ENCODE data around the gene RBM4. TPM values are rescaled to one million over a fixed set of nuclear protein-coding genes. Genes with fewer than 3 reads are reported as not detected.

RBM4 gene, protein sequence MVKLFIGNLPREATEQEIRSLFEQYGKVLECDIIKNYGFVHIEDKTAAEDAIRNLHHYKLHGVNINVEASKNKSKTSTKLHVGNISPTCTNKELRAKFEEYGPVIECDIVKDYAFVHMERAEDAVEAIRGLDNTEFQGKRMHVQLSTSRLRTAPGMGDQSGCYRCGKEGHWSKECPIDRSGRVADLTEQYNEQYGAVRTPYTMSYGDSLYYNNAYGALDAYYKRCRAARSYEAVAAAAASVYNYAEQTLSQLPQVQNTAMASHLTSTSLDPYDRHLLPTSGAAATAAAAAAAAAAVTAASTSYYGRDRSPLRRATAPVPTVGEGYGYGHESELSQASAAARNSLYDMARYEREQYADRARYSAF
- 122 TPM for total RNA-seq

DNA sequence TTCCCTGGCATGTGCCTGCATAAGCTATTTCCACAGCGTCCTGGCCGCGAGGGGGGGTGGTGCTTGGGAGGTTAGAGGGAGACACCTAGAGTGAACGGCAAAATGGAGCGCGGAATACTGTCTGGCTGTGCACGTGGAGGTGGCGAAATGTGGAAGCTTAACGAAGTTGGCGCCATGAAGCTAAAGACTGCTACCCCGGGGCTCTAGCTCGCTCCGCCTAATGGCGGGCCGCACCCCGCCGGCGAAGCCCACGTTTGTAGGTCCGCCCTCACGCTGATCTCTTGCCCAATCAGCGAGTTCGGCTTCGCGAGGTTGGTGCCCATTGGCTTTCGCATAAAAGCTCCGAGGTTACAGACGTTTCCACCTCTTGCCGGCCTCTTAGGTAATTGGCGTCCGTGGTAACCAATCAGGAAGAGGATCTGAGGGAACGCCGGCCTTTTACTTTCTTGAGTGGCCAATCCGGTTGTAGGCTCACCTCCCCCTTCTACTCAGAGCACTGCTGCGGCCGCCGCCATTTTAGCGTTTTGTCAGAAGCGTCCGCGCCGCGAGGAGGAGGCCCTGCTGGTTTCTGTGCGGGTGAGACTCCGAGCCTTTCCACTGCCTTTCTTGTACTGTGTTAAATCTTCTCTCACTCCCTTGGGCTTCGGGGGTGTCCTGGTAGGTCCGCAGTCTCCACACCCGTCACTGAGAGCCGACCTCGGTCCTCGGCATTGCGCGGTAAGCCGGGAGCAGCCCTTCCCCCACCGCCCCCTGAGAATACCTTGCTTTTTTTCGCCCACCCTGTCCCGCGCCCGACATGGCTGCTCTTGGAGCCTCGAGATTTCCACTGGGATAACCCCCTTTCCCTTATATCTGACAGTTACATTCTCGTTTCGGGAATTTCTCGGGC lies at the start of gene RBM4:
Gene RBM4, plus strand, starts transcription at position 527 of the 889 bp plus-strand sequence. CDS start 1,009 bp downstream, outside the sequence.

DNA sequence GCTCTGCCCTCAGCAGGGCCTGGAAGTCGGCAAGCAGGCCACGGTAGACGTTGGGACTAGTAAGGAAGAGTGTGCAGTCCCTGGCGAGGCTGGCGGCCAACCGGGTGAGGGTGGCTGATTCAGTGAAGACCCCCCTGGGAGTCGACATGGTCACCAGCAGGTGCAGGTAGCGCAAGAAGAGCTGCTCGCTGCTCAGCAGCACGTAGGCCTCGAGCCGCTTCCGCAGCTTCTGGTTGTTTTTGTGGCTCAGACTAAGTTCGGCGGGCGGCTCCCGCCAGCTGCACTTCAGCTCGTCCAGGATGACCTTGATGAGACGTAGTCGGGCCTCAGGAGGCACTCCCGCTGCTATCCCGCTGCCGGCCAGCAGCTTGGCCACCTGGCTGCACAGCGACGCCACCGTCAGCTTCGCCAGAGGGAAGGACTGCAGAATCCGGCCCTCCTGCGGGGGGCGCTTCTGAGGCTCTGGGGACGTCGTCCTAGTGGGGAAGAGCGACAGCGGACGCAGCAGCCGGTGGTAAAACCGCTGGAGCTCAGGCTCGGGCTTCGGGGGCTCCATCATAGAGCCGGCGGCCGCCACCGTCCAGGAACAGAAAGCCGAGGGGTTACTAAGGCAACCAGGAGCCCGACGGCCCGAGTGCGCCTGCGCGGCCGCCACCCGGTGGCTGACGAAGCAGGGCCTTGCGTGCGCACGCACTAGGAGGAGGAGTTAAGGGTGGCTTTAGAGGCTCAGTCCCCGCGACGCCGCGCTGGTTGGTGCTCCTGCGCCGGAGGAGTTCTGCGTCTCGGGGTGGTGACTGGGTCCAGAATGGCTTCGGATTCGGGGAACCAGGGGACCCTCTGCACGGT lies 45.8 kb upstream of the RBM4 start, which contains the start of the genes CCDC87 and CCS:
Gene CCDC87, minus strand, starts transcription at position 607 of the 846 bp plus-strand sequence. Its CDS starts 48 bp downstream, at position 559.
Gene CCS, plus strand, starts transcription at position 729 of the 846 bp plus-strand sequence. Its CDS starts 77 bp downstream, at position 806.

DNA sequence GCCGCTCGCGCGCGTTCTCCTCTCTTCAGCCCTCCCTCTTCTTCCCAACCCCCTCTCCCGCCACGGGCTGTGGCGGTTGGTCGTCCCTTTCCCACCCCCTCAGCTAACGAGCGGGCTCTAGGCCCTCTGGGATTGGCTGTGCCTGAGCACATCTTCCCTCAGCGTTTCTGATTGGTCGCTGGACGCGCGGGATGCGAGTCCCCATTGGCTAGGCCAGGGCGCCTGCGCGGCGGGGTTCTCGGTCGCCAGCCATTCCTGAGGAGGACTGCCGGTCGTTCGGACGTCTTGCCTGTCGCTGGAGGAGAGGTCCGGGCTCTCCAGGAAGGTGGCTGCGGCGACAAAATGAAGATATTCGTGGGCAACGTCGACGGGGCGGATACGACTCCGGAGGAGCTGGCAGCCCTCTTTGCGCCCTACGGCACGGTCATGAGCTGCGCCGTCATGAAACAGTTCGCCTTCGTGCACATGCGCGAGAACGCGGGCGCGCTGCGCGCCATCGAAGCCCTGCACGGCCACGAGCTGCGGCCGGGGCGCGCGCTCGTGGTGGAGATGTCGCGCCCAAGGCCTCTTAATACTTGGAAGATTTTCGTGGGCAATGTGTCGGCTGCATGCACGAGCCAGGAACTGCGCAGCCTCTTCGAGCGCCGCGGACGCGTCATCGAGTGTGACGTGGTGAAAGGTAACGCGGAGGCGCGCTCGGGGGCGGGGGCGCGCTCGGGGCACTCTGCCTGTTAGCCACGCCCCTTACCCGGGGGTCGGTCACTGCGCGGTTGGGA lies 21.9 kb upstream of the RBM4 start, which contains the start of gene RBM14:
Gene RBM14, plus strand, starts transcription at position 252 of the 776 bp plus-strand sequence. Its CDS starts 91 bp downstream, at position 343.

DNA sequence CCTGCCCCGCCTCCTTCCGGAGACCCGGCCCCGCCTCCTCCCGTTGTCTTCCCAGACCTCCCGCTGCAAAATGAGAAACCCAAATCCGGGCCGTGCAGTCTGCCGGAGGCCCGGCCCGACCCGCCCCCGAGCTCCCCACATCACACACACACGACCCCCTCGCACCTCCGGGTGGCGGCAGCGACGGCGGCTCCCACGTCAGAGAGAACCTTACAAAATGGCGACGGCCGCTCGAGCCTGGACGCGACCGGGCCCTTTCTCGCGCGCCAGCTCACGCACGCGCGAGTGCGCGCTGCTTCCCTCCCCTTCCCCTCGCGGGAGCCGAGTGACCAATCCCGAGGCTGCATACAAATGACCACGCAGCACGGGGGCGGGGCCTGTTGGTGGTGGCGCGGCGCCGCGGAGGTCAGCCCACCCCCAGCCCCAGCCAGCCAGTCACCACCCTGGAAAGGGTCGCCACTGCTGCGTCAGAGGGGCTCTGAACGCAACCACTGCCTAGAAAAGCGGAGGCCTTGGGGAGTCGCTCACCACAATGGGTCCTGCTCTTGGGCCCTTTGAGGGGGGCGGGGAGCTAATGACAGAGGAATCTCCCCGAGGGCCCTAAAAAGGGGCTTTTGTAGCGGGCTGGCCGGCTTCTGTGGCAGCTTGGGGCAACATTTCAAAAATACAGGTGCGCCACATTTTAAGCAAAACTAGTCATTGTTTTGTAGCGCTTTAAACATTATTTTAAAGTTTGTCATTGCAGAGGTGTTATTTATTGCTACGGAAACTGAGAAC lies 39.3 kb downstream of the RBM4 start, which contains the start of gene RBM4B:
Gene RBM4B, minus strand, starts transcription at position 289 of the 777 bp plus-strand sequence. CDS start 808 bp downstream, outside the sequence.

Small RNA genes within 50 kb of the gene (small RNA-seq; reads per million reads assigned to genes)
- gene RNU4-39P = not detected

Other genes with a start within 250 kb of the RBM4 start
- 1.6 TPM for gene NPAS4, start 217.7 kb upstream of the RBM4 start, total RNA-seq
- gene MRPL11, start 199.9 kb upstream of the RBM4 start, total RNA-seq = 19.4 TPM
- gene PELI3, start 171.8 kb upstream of the RBM4 start, total RNA-seq = 15.0 TPM
- 51.7 TPM for gene DPP3, start 158.3 kb upstream of the RBM4 start, total RNA-seq
- gene BBS1, start 128.1 kb upstream of the RBM4 start, total RNA-seq = 58.8 TPM
- 7.2 TPM for gene ZDHHC24, start 92.7 kb upstream of the RBM4 start, total RNA-seq
- gene ACTN3, start 91.8 kb upstream of the RBM4 start, total RNA-seq = 0.23 TPM
- 46.8 TPM for gene CTSF, start 70.1 kb upstream of the RBM4 start, total RNA-seq
- gene CCDC87, start 45.6 kb upstream of the RBM4 start, total RNA-seq = 1.2 TPM
- 20.8 TPM for gene CCS, start 45.5 kb upstream of the RBM4 start, total RNA-seq
- gene RBM14, start 22.1 kb upstream of the RBM4 start, total RNA-seq = 45.0 TPM
- 67.6 TPM for gene RBM4B, start 39.2 kb downstream of the RBM4 start, total RNA-seq
- 97.3 TPM for gene SPTBN2, start 90.5 kb downstream of the RBM4 start, total RNA-seq
- 11.3 TPM for gene RCE1, start 204.7 kb downstream of the RBM4 start, total RNA-seq
- 37.8 TPM for gene LRFN4, start 218.4 kb downstream of the RBM4 start, total RNA-seq

Data from diencephalon (tissue), 1 donor.